Activated naive CD4-positive, alpha-beta T cell treated with anti-CD3 and anti-CD28 coated beads, Interleukin-2, amount 10 ng/mL, durations not matched to agents 7 days and 5 days (primary cell): ENCODE results near the gene CSNK1G2.

ENCODE experiments used
- CTCF ChIA-PET: fragments of 350-600 bp; sonication (Branson Sonifier 250); formaldehyde crosslinking; loops from one replicate; lab custom pipeline; 2021; ENCODE audit warnings: antibody characterized with exemption; lab: Charles Lee
- DNase-seq: peaks from one replicate; pipeline ENCODE4 v3.0.0-alpha.2; 2020
- H3K27ac Mint-ChIP-seq: one replicate; pipeline ENCODE4 v1.8.0; 2021; ENCODE audit warnings: mild to moderate bottlenecking, moderate library complexity, mixed read lengths
- H3K27me3 Mint-ChIP-seq: one replicate; pipeline ENCODE4 v1.8.0; 2021; ENCODE audit warnings: mild to moderate bottlenecking, mixed read lengths
- H3K36me3 Mint-ChIP-seq: one replicate; pipeline ENCODE4 v1.8.0; 2021; ENCODE audit warnings: mixed read lengths
- H3K4me1 Mint-ChIP-seq: one replicate; pipeline ENCODE4 v1.8.0; 2021; ENCODE audit warnings: mixed read lengths
- H3K4me3 Mint-ChIP-seq: one replicate; pipeline ENCODE4 v1.8.0; 2021; ENCODE audit warnings: mild to moderate bottlenecking, moderate library complexity, mixed read lengths
- H3K9me3 Mint-ChIP-seq: one replicate; pipeline ENCODE4 v1.8.0; 2021; ENCODE audit warnings: mixed read lengths

The CSNK1G2 gene

GRCh38 chr19:1911098-1911497 lies 29.9 kb upstream of the CSNK1G2 start:
- no peaks in the 10 kb centered on the region for H3K9me3 Mint-ChIP-seq
- no peak for DNase-seq
- H3K27ac Mint-ChIP-seq, result peak overlapping the region; percentile 37
- peaks cover 12% of the 10 kb centered on the region for H3K36me3 Mint-ChIP-seq
- no peaks in the 10 kb centered on the region for H3K27me3 Mint-ChIP-seq
- H3K4me3 Mint-ChIP-seq, result no peak overlapping the region
- peaks cover 35% of the 10 kb centered on the region for H3K4me1 Mint-ChIP-seq
- CTCF ChIA-PET, result interaction anchor here (1.0 kb wide), 1 partner anchor 17 kb away, joined by 3 read pairs; no protein-coding TSS in a partner anchor

- no peak overlapping the region for H3K4me3 Mint-ChIP-seq
- DNase-seq, result no peak
- peaks cover 31% of the 10 kb centered on the region for H3K4me1 Mint-ChIP-seq
- H3K36me3 Mint-ChIP-seq, result peaks cover 12% of the 10 kb centered on the region
- CTCF ChIA-PET, result no interaction called here
- no peaks in the 10 kb centered on the region for H3K27me3 Mint-ChIP-seq
- no peaks in the 10 kb centered on the region for H3K9me3 Mint-ChIP-seq
- H3K27ac Mint-ChIP-seq, result no peak overlapping the region
Measured at GRCh38 chr19:1911995-1912394, 29.0 kb upstream of the CSNK1G2 start.

- Mint-ChIP-seq H3K4me1 (peaks cover 28% of the 10 kb centered on the region), H3K27ac (no peak overlapping the region), H3K4me3 (no peak overlapping the region), H3K36me3 (peaks cover 14% of the 10 kb centered on the region), H3K9me3 (no peaks in the 10 kb centered on the region), H3K27me3 (no peaks in the 10 kb centered on the region)
- CTCF ChIA-PET, result no interaction called here
- no peak for DNase-seq
Measured at GRCh38 chr19:1912760-1913505, 28.0 kb upstream of the CSNK1G2 start.

- H3K27me3 Mint-ChIP-seq, result no peaks in the 10 kb centered on the region
- H3K27ac Mint-ChIP-seq, result no peak overlapping the region
- no peak for DNase-seq
- no peaks in the 10 kb centered on the region for H3K9me3 Mint-ChIP-seq
- H3K36me3 Mint-ChIP-seq, result peaks cover 17% of the 10 kb centered on the region
- no peak overlapping the region for H3K4me3 Mint-ChIP-seq
- CTCF ChIA-PET, result no interaction called here
- H3K4me1 Mint-ChIP-seq, result peaks cover 20% of the 10 kb centered on the region
Measured at GRCh38 chr19:1913781-1914577, 27.0 kb upstream of the CSNK1G2 start.

GRCh38 chr19:1914826-1915341 lies 26.1 kb upstream of the CSNK1G2 start:
- H3K36me3 Mint-ChIP-seq, result peaks cover 17% of the 10 kb centered on the region

GRCh38 chr19:1917146-1917545 lies 23.8 kb upstream of the CSNK1G2 start:
- Mint-ChIP-seq H3K36me3 (peaks cover 18% of the 10 kb centered on the region), H3K27me3 (no peaks in the 10 kb centered on the region), H3K4me3 (no peak overlapping the region), H3K27ac (no peak overlapping the region), H3K4me1 (peaks cover 12% of the 10 kb centered on the region), H3K9me3 (no peaks in the 10 kb centered on the region)
- CTCF ChIA-PET, result no interaction called here
- DNase-seq, result no peak

More at GRCh38 chr19:1914826-1915341, 26.1 kb upstream of the CSNK1G2 start:
- Mint-ChIP-seq H3K9me3 (no peaks in the 10 kb centered on the region), H3K27me3 (no peaks in the 10 kb centered on the region), H3K27ac (no peak overlapping the region), H3K4me3 (no peak overlapping the region), H3K4me1 (peaks cover 12% of the 10 kb centered on the region)
- CTCF ChIA-PET, result no interaction called here
- DNase-seq, result no peak

- Mint-ChIP-seq H3K9me3 (no peaks in the 10 kb centered on the region), H3K27me3 (no peaks in the 10 kb centered on the region), H3K4me3 (no peak overlapping the region), H3K4me1 (peaks cover 18% of the 10 kb centered on the region), H3K36me3 (peaks cover 18% of the 10 kb centered on the region), H3K27ac (no peak overlapping the region)
- no peak for DNase-seq
- CTCF ChIA-PET, result no interaction called here
Measured at GRCh38 chr19:1917926-1918325, 23.0 kb upstream of the CSNK1G2 start.

- peaks cover 11% of the 10 kb centered on the region for H3K36me3 Mint-ChIP-seq
- H3K9me3 Mint-ChIP-seq, result no peaks in the 10 kb centered on the region
Measured at GRCh38 chr19:1918975-1919374, 22.0 kb upstream of the CSNK1G2 start.

GRCh38 chr19:1920644-1921043 lies 20.3 kb upstream of the CSNK1G2 start:
- H3K36me3 Mint-ChIP-seq, result peaks cover 14% of the 10 kb centered on the region
- no peak for DNase-seq

More at GRCh38 chr19:1918975-1919374, 22.0 kb upstream of the CSNK1G2 start:
- no peaks in the 10 kb centered on the region for H3K27me3 Mint-ChIP-seq
- no peak for DNase-seq
- H3K27ac Mint-ChIP-seq, result no peak overlapping the region
- CTCF ChIA-PET, result no interaction called here
- no peak overlapping the region for H3K4me3 Mint-ChIP-seq
- peaks cover 21% of the 10 kb centered on the region for H3K4me1 Mint-ChIP-seq

GRCh38 chr19:1921326-1921725 lies 19.6 kb upstream of the CSNK1G2 start:
- CTCF ChIA-PET, result no interaction called here
- no peaks in the 10 kb centered on the region for H3K27me3 Mint-ChIP-seq
- DNase-seq, result no peak
- H3K4me1 Mint-ChIP-seq, result peaks cover 23% of the 10 kb centered on the region
- H3K27ac Mint-ChIP-seq, result no peak overlapping the region
- peaks cover 14% of the 10 kb centered on the region for H3K36me3 Mint-ChIP-seq
- H3K4me3 Mint-ChIP-seq, result no peak overlapping the region
- no peaks in the 10 kb centered on the region for H3K9me3 Mint-ChIP-seq

More at GRCh38 chr19:1920644-1921043, 20.3 kb upstream of the CSNK1G2 start:
- peaks cover 23% of the 10 kb centered on the region for H3K4me1 Mint-ChIP-seq
- CTCF ChIA-PET, result no interaction called here
- H3K27ac Mint-ChIP-seq, result peak overlapping the region; percentile 49
- no peaks in the 10 kb centered on the region for H3K9me3 Mint-ChIP-seq
- no peak overlapping the region for H3K4me3 Mint-ChIP-seq
- no peaks in the 10 kb centered on the region for H3K27me3 Mint-ChIP-seq

- H3K27ac Mint-ChIP-seq, result peak overlapping the region; percentile 71
Measured at GRCh38 chr19:1921825-1922224, 19.1 kb upstream of the CSNK1G2 start.

GRCh38 chr19:1922803-1923202 lies 18.2 kb upstream of the CSNK1G2 start:
- no peak for DNase-seq
- CTCF ChIA-PET, result interaction anchor here (1.1 to 1.9 kb wide), 3 partner anchors 14 to 25 kb away, joined by 3 to 10 read pairs (median 4); no protein-coding TSS in a partner anchor
- peak overlapping the region; percentile 87 for H3K27ac Mint-ChIP-seq
- H3K4me1 Mint-ChIP-seq, result peaks cover 36% of the 10 kb centered on the region
- H3K27me3 Mint-ChIP-seq, result peaks cover 2% of the 10 kb centered on the region
- peaks cover 3% of the 10 kb centered on the region for H3K9me3 Mint-ChIP-seq
- peaks cover 11% of the 10 kb centered on the region for H3K36me3 Mint-ChIP-seq
- no peak overlapping the region for H3K4me3 Mint-ChIP-seq

More at GRCh38 chr19:1921825-1922224, 19.1 kb upstream of the CSNK1G2 start:
- no peaks in the 10 kb centered on the region for H3K27me3 Mint-ChIP-seq
- H3K4me1 Mint-ChIP-seq, result peaks cover 26% of the 10 kb centered on the region
- DNase-seq, result no peak
- H3K36me3 Mint-ChIP-seq, result peaks cover 14% of the 10 kb centered on the region
- H3K4me3 Mint-ChIP-seq, result no peak overlapping the region
- CTCF ChIA-PET, result no interaction called here
- H3K9me3 Mint-ChIP-seq, result no peaks in the 10 kb centered on the region

- Mint-ChIP-seq H3K36me3 (peaks cover 9% of the 10 kb centered on the region), H3K27me3 (peaks cover 4% of the 10 kb centered on the region), H3K27ac (peak overlapping the region; percentile 87), H3K4me1 (peaks cover 41% of the 10 kb centered on the region), H3K4me3 (no peak overlapping the region), H3K9me3 (peaks cover 4% of the 10 kb centered on the region)
- DNase-seq, result peak; percentile 65
- CTCF ChIA-PET, result interaction anchor here (1.1 to 1.9 kb wide), 3 partner anchors 13 to 26 kb away, joined by 3 to 10 read pairs (median 4); no protein-coding TSS in a partner anchor
Measured at GRCh38 chr19:1923319-1923718, 17.7 kb upstream of the CSNK1G2 start.

- Mint-ChIP-seq H3K4me1 (peaks cover 50% of the 10 kb centered on the region), H3K9me3 (peaks cover 4% of the 10 kb centered on the region), H3K4me3 (no peak overlapping the region), H3K36me3 (peaks cover 8% of the 10 kb centered on the region), H3K27me3 (peaks cover 10% of the 10 kb centered on the region), H3K27ac (peak overlapping the region; percentile 55)
- CTCF ChIA-PET, result interaction anchor here (1.9 kb wide), 1 partner anchor 27 kb away, joined by 10 read pairs; no protein-coding TSS in a partner anchor
- DNase-seq, result no peak
Measured at GRCh38 chr19:1924320-1924961, 16.5 kb upstream of the CSNK1G2 start.
